Ishikawa (cell line): ENCODE data around the gene ASF1A.

Experiments
- CEBPB ChIP-seq: IDR thresholded peaks from 2 replicates; pipeline ENCODE4 v1.6.1; 2012
- CREB1 ChIP-seq: IDR thresholded peaks from 2 replicates; pipeline ENCODE4 v1.6.1; 2012; ENCODE audit warnings: low read depth
- EGR1 ChIP-seq: IDR thresholded peaks from 2 replicates; pipeline ENCODE4 v1.6.1; 2012
- EP300 ChIP-seq: IDR thresholded peaks from 2 replicates; pipeline ENCODE4 v1.6.1; 2012; ENCODE audit warnings: borderline replicate concordance
- MAX ChIP-seq: IDR thresholded peaks from 2 replicates; pipeline ENCODE4 v1.6.1; 2012
- RAD21 ChIP-seq: IDR thresholded peaks from 2 replicates; pipeline ENCODE4 v1.6.1; 2012; ENCODE audit warnings: low read depth
- REST ChIP-seq: IDR thresholded peaks from 2 replicates; pipeline ENCODE4 v1.6.1; 2012; ENCODE audit warnings: low read depth, mild to moderate bottlenecking
- TAF1 ChIP-seq: IDR thresholded peaks from 2 replicates; pipeline ENCODE4 v1.6.1; 2012; ENCODE audit warnings: low read depth, mild to moderate bottlenecking
- TCF12 ChIP-seq: IDR thresholded peaks from 2 replicates; pipeline ENCODE4 v1.6.1; 2012; ENCODE audit warnings: low read depth
- TEAD4 ChIP-seq: IDR thresholded peaks from 2 replicates; pipeline ENCODE4 v1.6.1; 2012
- YY1 ChIP-seq: IDR thresholded peaks from 2 replicates; pipeline ENCODE4 v1.6.1; 2012; ENCODE audit warnings: low read depth
- ZBTB7A ChIP-seq: IDR thresholded peaks from 2 replicates; pipeline ENCODE4 v1.6.1; 2012; ENCODE audit warnings: low read depth

GRCh38 chr6:118859517-118860064 is 34.4 kb upstream of the ASF1A start:
- TF ChIP-seq RAD21 (no peak), TAF1 (no peak), EP300 (no peak), CREB1 (no peak), MAX (no peak), REST (no peak), EGR1 (no peak), TCF12 (no peak), CEBPB (no peak), TEAD4 (no peak), YY1 (no peak), ZBTB7A (no peak)
